SK-N-SH (cell line): ENCODE data around the gene CEACAM16. TPM values are rescaled to one million over a fixed set of nuclear protein-coding genes. Genes with fewer than 3 reads are reported as not detected.

Experiments used
- CTCF ChIA-PET: fragments of 300-600, 350-600 bp; formaldehyde crosslinking; extraction: SDS; loops from one replicate; lab custom pipeline; 2021; lab: Yijun Ruan, JAX
- POLR2A ChIA-PET: fragments of 350-600 bp; sonication (Branson Sonifier 250); formaldehyde crosslinking; extraction: SDS; loops from one replicate; lab custom pipeline; 2020; ENCODE audit warnings: antibody characterized with exemption, inconsistent platforms; lab: Yijun Ruan, JAX
- DNase-seq: peaks from one replicate; pipeline ENCODE4 v3.0.0; 2012
- H2AFZ ChIP-seq: fragments of 200-600 bp; sonication (generic); 2 replicates; pipeline ENCODE4 v1.8.1; 2016; ENCODE audit warnings: antibody characterized with exemption, mild to moderate bottlenecking, low read depth
- H3F3A ChIP-seq: fragments of 200-600 bp; sonication (generic); replicated peaks from 2 replicates; pipeline ENCODE3; 2016; ENCODE audit warnings: antibody characterized with exemption, mild to moderate bottlenecking; ENCODE audit not compliant: insufficient read depth
- H3K27ac ChIP-seq, 2 experiments: fragments of 200-500 bp in 1 of 2; fragments of 200-600 bp in 1 of 2; sonication (Bioruptor generic) in 1 of 2; sonication (generic), shearing (Covaris generic) in 1 of 2; 2 replicates each; pipeline versions ENCODE4 v1.5.1 to v1.6.1; 2014 to 2016; ENCODE audit warnings: low read depth in 2 of 2, inconsistent platforms in 1 of 2, low read length in 1 of 2, mild to moderate bottlenecking in 1 of 2, mixed read lengths in 1 of 2
- H3K27me3 ChIP-seq: fragments of 200-600 bp; sonication (generic), shearing (Covaris generic); 2 replicates; pipeline ENCODE4 v1.6.1; 2016; ENCODE audit warnings: mixed run types; ENCODE audit not compliant: insufficient read depth
- H3K36me3 ChIP-seq, 2 experiments: fragments of 200-500 bp in 1 of 2; fragments of 200-600 bp in 1 of 2; sonication (Bioruptor generic) in 1 of 2; sonication (generic) in 1 of 2; replicated peaks in 1 of 2; 2 replicates each; pipeline versions ENCODE3 to v1.5.1; 2014 to 2016; ENCODE audit warnings: low read length in 1 of 2, mild to moderate bottlenecking in 1 of 2; ENCODE audit not compliant: insufficient read depth in 2 of 2, control insufficient read depth in 1 of 2
- H3K4me1 ChIP-seq, 2 experiments: fragments of 200-500 bp in 1 of 2; fragments of 200-600 bp in 1 of 2; sonication (Bioruptor generic) in 1 of 2; sonication (generic), shearing (Covaris generic) in 1 of 2; 2 replicates each; pipeline versions ENCODE4 v1.5.1 to v1.6.1; 2014 to 2016; ENCODE audit warnings: low read depth in 1 of 2, low read length in 1 of 2, mixed run types in 1 of 2; ENCODE audit not compliant: insufficient read depth in 2 of 2, control insufficient read depth in 1 of 2
- H3K4me2 ChIP-seq: fragments of 200-600 bp; sonication (generic), shearing (Covaris generic); 2 replicates; pipeline ENCODE4 v1.6.1; 2017; ENCODE audit warnings: mixed run types
- H3K4me3 ChIP-seq, 2 experiments: fragments of 200-500 bp in 1 of 2; fragments of 200-600 bp in 1 of 2; sonication (Bioruptor generic) in 1 of 2; sonication (generic), shearing (Covaris generic) in 1 of 2; 2 replicates each; pipeline versions ENCODE4 v1.5.1 to v1.8.1; 2014 to 2016; ENCODE audit warnings: low read depth in 2 of 2, inconsistent platforms in 1 of 2, low read length in 1 of 2, mild to moderate bottlenecking in 1 of 2, mixed read lengths in 1 of 2, moderate library complexity in 1 of 2
- H3K79me2 ChIP-seq: fragments of 200-600 bp; sonication (generic); 2 replicates; pipeline ENCODE4 v1.8.1; 2017; ENCODE audit warnings: mild to moderate bottlenecking; ENCODE audit not compliant: insufficient read depth
- H3K9ac ChIP-seq: fragments of 200-600 bp; sonication (generic); 2 replicates; pipeline ENCODE4 v1.6.1; 2017; ENCODE audit warnings: mixed run types
- H3K9me2 ChIP-seq: fragments of 200-600 bp; sonication (generic); 2 replicates; pipeline ENCODE4 v1.6.1; 2017; ENCODE audit warnings: mixed run types
- H3K9me3 ChIP-seq: fragments of 200-600 bp; sonication (generic); 2 replicates; pipeline ENCODE4 v1.6.1; 2017; ENCODE audit warnings: mixed run types, mild to moderate bottlenecking, moderate library complexity
- H4K20me1 ChIP-seq: fragments of 200-600 bp; sonication (generic); 2 replicates; pipeline ENCODE4 v1.6.1; 2017; ENCODE audit warnings: mild to moderate bottlenecking, mixed run types; ENCODE audit not compliant: insufficient read depth
- ELF1 ChIP-seq: IDR thresholded peaks from 2 replicates; pipeline ENCODE4 v1.4.0; 2012
- EZH2phosphoT487 ChIP-seq: fragments of 200-600 bp; sonication (generic); IDR thresholded peaks from 2 replicates; pipeline ENCODE4 v1.6.1; 2017; ENCODE audit warnings: low read depth, mixed run types, mild to moderate bottlenecking, antibody characterized with exemption, moderate library complexity, borderline replicate concordance
- FOSL2 ChIP-seq: IDR thresholded peaks from 2 replicates; pipeline ENCODE4 v1.4.0; 2012; ENCODE audit warnings: low read depth, mild to moderate bottlenecking, moderate library complexity, borderline replicate concordance
- FOXJ3 ChIP-seq: sonication (generic); formaldehyde crosslinking; IDR thresholded peaks from 2 replicates; pipeline ENCODE4 v1.5.1; 2020; ENCODE audit warnings: mild to moderate bottlenecking, missing genetic modification reagents
- GATA2 ChIP-seq: sonication (generic); formaldehyde crosslinking; IDR thresholded peaks from 2 replicates; pipeline ENCODE4 v1.5.0; 2020; ENCODE audit warnings: mild to moderate bottlenecking, missing genetic modification reagents
- MAX ChIP-seq: IDR thresholded peaks from 2 replicates; pipeline ENCODE4 v1.4.0; 2012; ENCODE audit warnings: low read depth
- MEF2A ChIP-seq: IDR thresholded peaks from 2 replicates; pipeline ENCODE4 v1.4.0; 2012; ENCODE audit warnings: low read depth, borderline replicate concordance
- MXI1 ChIP-seq: IDR thresholded peaks from 2 replicates; pipeline ENCODE4 v1.6.1; 2012; ENCODE audit warnings: mild to moderate bottlenecking, low read depth, low read length, improper control_type of control experiment
- NFIC ChIP-seq: IDR thresholded peaks from 2 replicates; pipeline ENCODE4 v1.4.0; 2012; ENCODE audit warnings: borderline replicate concordance
- PBX3 ChIP-seq: IDR thresholded peaks from 2 replicates; pipeline ENCODE4; 2012
- RAD21 ChIP-seq: IDR thresholded peaks from 2 replicates; pipeline ENCODE4 v1.6.1; 2012; ENCODE audit warnings: mild to moderate bottlenecking, low read length
- RFX5 ChIP-seq: IDR thresholded peaks from 2 replicates; pipeline ENCODE4 v1.6.1; 2012; ENCODE audit warnings: mild to moderate bottlenecking, improper control_type of control experiment, low read length
- RXRA ChIP-seq: IDR thresholded peaks from 2 replicates; pipeline ENCODE4 v1.4.0; 2012; ENCODE audit warnings: low read depth, mild to moderate bottlenecking, borderline replicate concordance
- TAF1 ChIP-seq: IDR thresholded peaks from 2 replicates; pipeline ENCODE4 v1.6.1; 2012; ENCODE audit warnings: low read depth, mild to moderate bottlenecking, low read length, moderate library complexity, borderline replicate concordance
- TCF12 ChIP-seq: IDR thresholded peaks from 2 replicates; pipeline ENCODE4 v1.4.0; 2012
- WGBS: methylation state at CpG from one replicate; pipeline ENCODE4 v1.1.6; 2017; ENCODE audit warnings: low lambda C conversion rate; 5-methylcytosine and 5-hydroxymethylcytosine counted together
- polyA plus RNA-seq, 3 experiments: library from polyadenylated mRNA; depleted of rRNA; stranded (reverse); fragments of >200 nt; gene quantifications; 2 replicates each; pipeline ENCODE4 v1.2.3, GENCODE V29; 2012
- TF ChIP-seq, protein P1 (sequence below): fragments of 200-600 bp; sonication (generic); IDR thresholded peaks from 2 replicates; pipeline ENCODE4 v1.6.1; 2017; ENCODE audit warnings: antibody characterized with exemption, mild to moderate bottlenecking, moderate library complexity
- TF ChIP-seq, protein P2 (sequence below): IDR thresholded peaks from 2 replicates; pipeline ENCODE4 v1.4.0; 2012; ENCODE audit warnings: low read depth, borderline replicate concordance
- TF ChIP-seq, protein P3 (sequence below): fragments of 150-350 bp; IDR thresholded peaks from 2 replicates; pipeline ENCODE4 v1.6.1; 2016; ENCODE audit warnings: mild to moderate bottlenecking, low read depth, low read length
- TF ChIP-seq, protein P4 (sequence below): fragments of 150-350 bp; IDR thresholded peaks from 2 replicates; pipeline ENCODE4 v1.6.1; 2017; ENCODE audit warnings: antibody characterized with exemption, low read length, low read depth, borderline replicate concordance

The CEACAM16 gene
- polyA plus RNA-seq, 1 of the 3 experiments (the other 2 are of a cell fraction): not detected

DNA sequence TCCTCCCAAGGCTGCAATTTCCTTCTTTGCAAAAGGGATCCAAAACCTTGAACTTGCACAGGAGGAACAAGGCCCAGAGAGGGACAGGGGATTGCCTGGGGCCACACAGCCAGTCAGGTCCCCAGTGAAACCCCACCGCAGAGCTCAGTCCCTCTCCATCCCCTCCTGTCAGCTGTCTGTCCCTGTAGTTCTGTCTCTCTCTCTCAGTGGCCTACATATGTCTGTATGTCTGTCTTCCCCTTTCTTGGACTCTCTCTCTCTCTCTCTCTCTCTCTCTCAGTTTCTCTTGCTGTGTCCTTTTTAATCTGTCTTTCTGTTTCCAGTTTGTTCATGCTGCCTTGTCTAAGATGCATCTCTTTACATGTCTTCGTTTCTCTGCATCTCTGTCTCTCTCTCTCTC, 16.1 kb upstream of the CEACAM16 start:
- Histone ChIP-seq H3K27me3 (no peaks in the 10 kb centered on the region), H3K9ac (no peak overlapping the region), H3K36me3 (no peaks in the 10 kb centered on the region), H3K79me2 (no peaks in the 10 kb centered on the region), H3K27ac (no peak overlapping the region), H2AFZ (no peak overlapping the region), H3K4me2 (no peak overlapping the region), H3F3A (peaks cover 35% of the 10 kb centered on the region), H4K20me1 (no peaks in the 10 kb centered on the region), H3K4me1 (peaks cover 0 to 6% of the 10 kb centered on the region in 2 experiments; a peak in 1 of 4 replicates), H3K9me2 (no peaks in the 10 kb centered on the region), H3K9me3 (no peaks in the 10 kb centered on the region), H3K4me3 (no peak overlapping the region)
- no peak for TF ChIP-seq GATA2 (CRISPR knock-in tag)
- no peak for TF ChIP-seq EZH2phosphoT487
- TF ChIP-seq, protein P1, sequence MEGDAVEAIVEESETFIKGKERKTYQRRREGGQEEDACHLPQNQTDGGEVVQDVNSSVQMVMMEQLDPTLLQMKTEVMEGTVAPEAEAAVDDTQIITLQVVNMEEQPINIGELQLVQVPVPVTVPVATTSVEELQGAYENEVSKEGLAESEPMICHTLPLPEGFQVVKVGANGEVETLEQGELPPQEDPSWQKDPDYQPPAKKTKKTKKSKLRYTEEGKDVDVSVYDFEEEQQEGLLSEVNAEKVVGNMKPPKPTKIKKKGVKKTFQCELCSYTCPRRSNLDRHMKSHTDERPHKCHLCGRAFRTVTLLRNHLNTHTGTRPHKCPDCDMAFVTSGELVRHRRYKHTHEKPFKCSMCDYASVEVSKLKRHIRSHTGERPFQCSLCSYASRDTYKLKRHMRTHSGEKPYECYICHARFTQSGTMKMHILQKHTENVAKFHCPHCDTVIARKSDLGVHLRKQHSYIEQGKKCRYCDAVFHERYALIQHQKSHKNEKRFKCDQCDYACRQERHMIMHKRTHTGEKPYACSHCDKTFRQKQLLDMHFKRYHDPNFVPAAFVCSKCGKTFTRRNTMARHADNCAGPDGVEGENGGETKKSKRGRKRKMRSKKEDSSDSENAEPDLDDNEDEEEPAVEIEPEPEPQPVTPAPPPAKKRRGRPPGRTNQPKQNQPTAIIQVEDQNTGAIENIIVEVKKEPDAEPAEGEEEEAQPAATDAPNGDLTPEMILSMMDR: no peak
- no peak for TF ChIP-seq RXRA
- TF ChIP-seq MXI1: no peak
- TF ChIP-seq, protein P2, sequence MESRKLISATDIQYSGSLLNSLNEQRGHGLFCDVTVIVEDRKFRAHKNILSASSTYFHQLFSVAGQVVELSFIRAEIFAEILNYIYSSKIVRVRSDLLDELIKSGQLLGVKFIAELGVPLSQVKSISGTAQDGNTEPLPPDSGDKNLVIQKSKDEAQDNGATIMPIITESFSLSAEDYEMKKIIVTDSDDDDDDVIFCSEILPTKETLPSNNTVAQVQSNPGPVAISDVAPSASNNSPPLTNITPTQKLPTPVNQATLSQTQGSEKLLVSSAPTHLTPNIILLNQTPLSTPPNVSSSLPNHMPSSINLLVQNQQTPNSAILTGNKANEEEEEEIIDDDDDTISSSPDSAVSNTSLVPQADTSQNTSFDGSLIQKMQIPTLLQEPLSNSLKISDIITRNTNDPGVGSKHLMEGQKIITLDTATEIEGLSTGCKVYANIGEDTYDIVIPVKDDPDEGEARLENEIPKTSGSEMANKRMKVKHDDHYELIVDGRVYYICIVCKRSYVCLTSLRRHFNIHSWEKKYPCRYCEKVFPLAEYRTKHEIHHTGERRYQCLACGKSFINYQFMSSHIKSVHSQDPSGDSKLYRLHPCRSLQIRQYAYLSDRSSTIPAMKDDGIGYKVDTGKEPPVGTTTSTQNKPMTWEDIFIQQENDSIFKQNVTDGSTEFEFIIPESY: no peak
- TF ChIP-seq NFIC: no peak
- TF ChIP-seq MEF2A: no peak
- TF ChIP-seq RFX5: no peak
- no peak for TF ChIP-seq TCF12
- no peak for TF ChIP-seq FOXJ3
- TF ChIP-seq PBX3: no peak
- no peak for TF ChIP-seq FOSL2
- TF ChIP-seq, protein P3, sequence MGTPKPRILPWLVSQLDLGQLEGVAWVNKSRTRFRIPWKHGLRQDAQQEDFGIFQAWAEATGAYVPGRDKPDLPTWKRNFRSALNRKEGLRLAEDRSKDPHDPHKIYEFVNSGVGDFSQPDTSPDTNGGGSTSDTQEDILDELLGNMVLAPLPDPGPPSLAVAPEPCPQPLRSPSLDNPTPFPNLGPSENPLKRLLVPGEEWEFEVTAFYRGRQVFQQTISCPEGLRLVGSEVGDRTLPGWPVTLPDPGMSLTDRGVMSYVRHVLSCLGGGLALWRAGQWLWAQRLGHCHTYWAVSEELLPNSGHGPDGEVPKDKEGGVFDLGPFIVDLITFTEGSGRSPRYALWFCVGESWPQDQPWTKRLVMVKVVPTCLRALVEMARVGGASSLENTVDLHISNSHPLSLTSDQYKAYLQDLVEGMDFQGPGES: no peak
- TF ChIP-seq MAX: no peak
- TF ChIP-seq RAD21: no peak
- TF ChIP-seq TAF1: no peak
- TF ChIP-seq, protein P4, sequence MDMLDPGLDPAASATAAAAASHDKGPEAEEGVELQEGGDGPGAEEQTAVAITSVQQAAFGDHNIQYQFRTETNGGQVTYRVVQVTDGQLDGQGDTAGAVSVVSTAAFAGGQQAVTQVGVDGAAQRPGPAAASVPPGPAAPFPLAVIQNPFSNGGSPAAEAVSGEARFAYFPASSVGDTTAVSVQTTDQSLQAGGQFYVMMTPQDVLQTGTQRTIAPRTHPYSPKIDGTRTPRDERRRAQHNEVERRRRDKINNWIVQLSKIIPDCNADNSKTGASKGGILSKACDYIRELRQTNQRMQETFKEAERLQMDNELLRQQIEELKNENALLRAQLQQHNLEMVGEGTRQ: no peak
- no peak for TF ChIP-seq ELF1
- ChIA-PET CTCF (interaction anchor here (0.6 to 2.8 kb wide), 5 partner anchors 25 to 156 kb away, joined by 3 to 10 read pairs (median 5); no protein-coding TSS in a partner anchor), POLR2A (no interaction called here)
- WGBS: 81% methylated on average over 2 of the region's 2 CpGs
- DNase-seq: no peak
